A549 (cell line): ENCODE data around the gene ZBTB43. TPM values are rescaled to one million over a fixed set of nuclear protein-coding genes. Genes with fewer than 3 reads are reported as not detected.

ENCODE experiments used
- ATAC-seq, 2 experiments: fragments of 200-7000 bp in 1 of 2; fragments of >200 bp in 1 of 2; cut with Nextera tagmentation in 1 of 2; cut with Tn5 transposase in 1 of 2; 3 replicates each; pipeline versions ENCODE4 v1.8.0 to v1.9.1; 2018 to 2020; ENCODE audit warnings: mild to moderate bottlenecking in 1 of 2, moderate library complexity in 1 of 2
- CTCF ChIA-PET: fragments of 300-600 bp; sonication (Branson Sonifier 250); formaldehyde crosslinking; extraction: SDS; loops from one replicate; lab custom pipeline; 2021; ENCODE audit warnings: antibody characterized with exemption, inconsistent platforms; lab: Yijun Ruan, JAX
- POLR2A ChIA-PET: fragments of 350-600 bp; formaldehyde crosslinking; extraction: SDS; loops from one replicate; lab custom pipeline; 2021; ENCODE audit warnings: antibody characterized with exemption, inconsistent platforms; lab: Yijun Ruan, JAX
- DNase-seq, 2 experiments: peaks; one replicate each; pipeline versions ENCODE4 v3.0.0 to v3.0.0-alpha.2; 2011 to 2016; ENCODE audit warnings: low read depth in 1 of 2, low spot score in 1 of 2
- FAIRE-seq: peaks from 2 replicates; lab custom pipeline; 2011; peaks lifted over from hg19 to GRCh38; lab: Jason Lieb, UNC
- H3K27ac ChIP-seq, 2 experiments: fragments of >200 bp; sonication (Bioruptor Twin); formaldehyde crosslinking; 3 replicates each; pipeline ENCODE4 v1.5.1; 2016 to 2017
- H3K4me1 ChIP-seq: fragments of >200 bp; sonication (Bioruptor Twin); formaldehyde crosslinking; 3 replicates; pipeline ENCODE4 v1.6.1; 2016
- H3K4me2 ChIP-seq: fragments of >200 bp; sonication (Bioruptor Twin); formaldehyde crosslinking; 3 replicates; pipeline ENCODE4 v1.6.1; 2016
- H3K4me3 ChIP-seq: fragments of >200 bp; sonication (Bioruptor Twin); formaldehyde crosslinking; 3 replicates; pipeline ENCODE4 v1.5.1; 2016
- H3K9me3 ChIP-seq: fragments of >200 bp; sonication (Bioruptor Twin); formaldehyde crosslinking; 3 replicates; pipeline ENCODE4 v1.6.1; 2016
- CBX2 ChIP-seq: fragments of 200-600 bp; sonication (generic); IDR thresholded peaks from 2 replicates; pipeline ENCODE4 v1.6.1; 2016; ENCODE audit warnings: low read depth, mild to moderate bottlenecking, borderline replicate concordance
- CEBPB ChIP-seq, 2 experiments: fragments of >200 bp in 1 of 2; sonication (Bioruptor Twin) in 1 of 2; formaldehyde crosslinking in 1 of 2; IDR thresholded peaks; 2 replicates each; pipeline ENCODE4 v1.6.1; 2012 to 2016
- EHMT2 ChIP-seq: fragments of 200-600 bp; sonication (generic); IDR thresholded peaks from 2 replicates; pipeline ENCODE4 v1.6.1; 2016; ENCODE audit warnings: antibody characterized with exemption, low read depth, mild to moderate bottlenecking, moderate library complexity
- EP300 ChIP-seq, 2 experiments: fragments of >200 bp; sonication (Bioruptor Twin); formaldehyde crosslinking; IDR thresholded peaks; 2 replicates in 1 of 2; 3 replicates in 1 of 2; pipeline ENCODE4 v1.6.1; 2016 to 2017
- FOSB ChIP-seq: fragments of 250-450 bp; sonication (Bioruptor Pico); IDR thresholded peaks from 2 replicates; pipeline ENCODE4 v1.5.0; 2020; ENCODE audit warnings: mild to moderate bottlenecking, moderate library complexity
- FOXS1 ChIP-seq: fragments of 250-450 bp; sonication (Bioruptor Pico); IDR thresholded peaks from 2 replicates; pipeline ENCODE4 v1.5.0; 2020; ENCODE audit warnings: mild to moderate bottlenecking, moderate library complexity
- GATA3 ChIP-seq: IDR thresholded peaks from 2 replicates; pipeline ENCODE4 v1.6.1; 2012; ENCODE audit warnings: borderline replicate concordance
- HOXB13 ChIP-seq: fragments of 250-450 bp; sonication (Bioruptor Pico); IDR thresholded peaks from 2 replicates; pipeline ENCODE4 v1.5.0; 2020; ENCODE audit warnings: low read depth, mild to moderate bottlenecking, moderate library complexity
- JUN ChIP-seq, 2 experiments: fragments of >200 bp; sonication (Bioruptor Twin); formaldehyde crosslinking; IDR thresholded peaks; 2 replicates in 1 of 2; 3 replicates in 1 of 2; pipeline ENCODE4 v1.6.1; 2016 to 2017
- JUNB ChIP-seq: fragments of >200 bp; sonication (Bioruptor Twin); formaldehyde crosslinking; IDR thresholded peaks from 2 replicates; pipeline ENCODE4 v1.6.1; 2016
- KDM1A ChIP-seq: fragments of 200-600 bp; sonication (generic); IDR thresholded peaks from 2 replicates; pipeline ENCODE4 v1.6.1; 2016; ENCODE audit warnings: low read depth, mild to moderate bottlenecking
- KDM5A ChIP-seq: fragments of 200-600 bp; sonication (generic); IDR thresholded peaks from 2 replicates; pipeline ENCODE4 v1.6.1; 2016; ENCODE audit warnings: antibody characterized with exemption, mild to moderate bottlenecking
- MAFK ChIP-seq: fragments of 450-650 bp; IDR thresholded peaks from 2 replicates; pipeline ENCODE4 v1.6.1; 2014; ENCODE audit not compliant: partially characterized antibody
- MYC ChIP-seq: IDR thresholded peaks from 2 replicates; pipeline ENCODE4 v1.6.1; 2012; ENCODE audit warnings: mild to moderate bottlenecking, inconsistent platforms, low read length, improper control_type of control experiment, borderline replicate concordance
- POLR2A ChIP-seq: IDR thresholded peaks from 2 replicates; pipeline ENCODE4 v1.6.1; 2012; ENCODE audit warnings: mild to moderate bottlenecking, low read length
- RARB ChIP-seq: fragments of 250-450 bp; sonication (Bioruptor Pico); IDR thresholded peaks from 2 replicates; pipeline ENCODE4 v1.8.0; 2021; ENCODE audit warnings: mild to moderate bottlenecking, moderate library complexity
- SREBF2 ChIP-seq: fragments of 450-650 bp; IDR thresholded peaks from 2 replicates; pipeline ENCODE4 v1.6.1; 2014; ENCODE audit warnings: mild to moderate bottlenecking, moderate library complexity
- ZFP36 ChIP-seq: fragments of 450-650 bp; IDR thresholded peaks from 2 replicates; pipeline ENCODE4 v1.6.1; 2014; ENCODE audit warnings: borderline replicate concordance; ENCODE audit not compliant: partially characterized antibody
- ZNF302 ChIP-seq: fragments of 250-450 bp; sonication (Bioruptor Pico); IDR thresholded peaks from 2 replicates; pipeline ENCODE4 v1.9.0; 2021; ENCODE audit warnings: inconsistent platforms, mild to moderate bottlenecking, moderate library complexity
- WGBS: methylation state at CpG from one replicate; pipeline ENCODE4 v1.1.6; 2017; ENCODE audit errors: missing lambda C conversion rate; 5-methylcytosine and 5-hydroxymethylcytosine counted together
- polyA plus RNA-seq, 4 experiments: library from polyadenylated mRNA; depleted of rRNA in 3 of 4; stranded (reverse); fragments of >200 nt; fragmentation: RNase III in 1 of 4; extraction: RNeasy Plus Mini Kit Qiagen cat#74134 plus additional on column Dnase treatment in 1 of 4; gene quantifications; 2 replicates in 3 of 4; 3 replicates in 1 of 4; pipeline ENCODE4 v1.2.3, GENCODE V29; 2011 to 2017
- TF ChIP-seq, protein P1 (sequence below): IDR thresholded peaks from 2 replicates; pipeline ENCODE4 v1.6.1; 2012; ENCODE audit warnings: low read depth, borderline replicate concordance
- TF ChIP-seq, protein P2 (sequence below): fragments of 450-650 bp; IDR thresholded peaks from 2 replicates; pipeline ENCODE4 v1.6.1; 2014; ENCODE audit warnings: antibody characterized with exemption
- TF ChIP-seq, protein P3 (sequence below): fragments of 150-350 bp; IDR thresholded peaks from 2 replicates; pipeline ENCODE4 v1.6.1; 2014; ENCODE audit warnings: low read depth, mild to moderate bottlenecking, low read length
- TF ChIP-seq, protein P4 (sequence below): fragments of >200 bp; sonication (Bioruptor Twin); formaldehyde crosslinking; IDR thresholded peaks from 3 replicates; pipeline ENCODE4 v1.5.1; 2016
- TF ChIP-seq, protein P5 (sequence below): fragments of >200 bp; sonication (Bioruptor Twin); formaldehyde crosslinking; IDR thresholded peaks from 2 replicates; pipeline ENCODE4 v1.6.1; 2016

Gene ZBTB43
- polyA plus RNA-seq, 2 of the 4 experiments (the other 2 are of a cell fraction), result 7.7 to 11.7 TPM

DNA sequence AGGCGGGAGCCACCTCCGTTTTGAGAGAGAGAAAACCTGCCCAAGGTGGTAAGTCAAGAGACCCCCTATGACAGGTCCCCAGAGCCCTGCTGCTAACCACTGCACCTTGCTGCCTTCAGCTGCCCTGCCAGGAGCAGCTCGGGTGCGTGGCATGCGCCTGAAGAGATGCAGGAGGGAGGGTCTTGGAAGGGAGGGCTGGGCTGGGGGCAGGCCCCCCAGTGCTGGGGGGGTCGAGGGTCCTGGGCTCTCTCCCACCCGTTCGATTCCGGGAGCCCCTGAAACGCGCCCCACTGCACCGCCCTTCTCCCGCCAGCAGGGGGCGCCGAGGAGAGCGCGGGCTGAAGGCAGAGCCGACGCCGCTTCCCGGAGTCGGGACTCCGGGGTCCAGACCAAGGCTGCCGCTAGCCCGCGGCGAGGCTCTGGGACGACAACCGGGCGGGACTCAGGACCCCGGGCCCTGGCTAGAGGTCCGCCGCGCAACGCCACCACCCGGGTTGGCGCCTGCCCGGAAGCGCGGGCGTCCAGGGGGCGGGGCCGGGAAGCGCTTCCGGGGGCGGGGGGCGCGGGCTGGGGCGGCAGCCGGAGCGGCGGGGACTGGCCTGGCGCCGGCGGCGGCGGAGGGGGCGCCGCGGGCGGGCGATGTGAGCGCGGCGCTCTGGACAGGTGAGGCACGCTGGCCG, 55.4 kb downstream of the ZBTB43 start, which contains the start of gene ZBTB34 (continued):
- TF ChIP-seq EP300 (IDR thresholded peaks at IDR 0.05) (no peak), MYC (no peak), CBX2 (no peak), ZFP36 (no peak), KDM1A (no peak)
- TF ChIP-seq, protein P1, sequence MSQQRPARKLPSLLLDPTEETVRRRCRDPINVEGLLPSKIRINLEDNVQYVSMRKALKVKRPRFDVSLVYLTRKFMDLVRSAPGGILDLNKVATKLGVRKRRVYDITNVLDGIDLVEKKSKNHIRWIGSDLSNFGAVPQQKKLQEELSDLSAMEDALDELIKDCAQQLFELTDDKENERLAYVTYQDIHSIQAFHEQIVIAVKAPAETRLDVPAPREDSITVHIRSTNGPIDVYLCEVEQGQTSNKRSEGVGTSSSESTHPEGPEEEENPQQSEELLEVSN, result no peak
- TF ChIP-seq, protein P2, sequence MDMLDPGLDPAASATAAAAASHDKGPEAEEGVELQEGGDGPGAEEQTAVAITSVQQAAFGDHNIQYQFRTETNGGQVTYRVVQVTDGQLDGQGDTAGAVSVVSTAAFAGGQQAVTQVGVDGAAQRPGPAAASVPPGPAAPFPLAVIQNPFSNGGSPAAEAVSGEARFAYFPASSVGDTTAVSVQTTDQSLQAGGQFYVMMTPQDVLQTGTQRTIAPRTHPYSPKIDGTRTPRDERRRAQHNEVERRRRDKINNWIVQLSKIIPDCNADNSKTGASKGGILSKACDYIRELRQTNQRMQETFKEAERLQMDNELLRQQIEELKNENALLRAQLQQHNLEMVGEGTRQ, result no peak
- TF ChIP-seq, protein P3, sequence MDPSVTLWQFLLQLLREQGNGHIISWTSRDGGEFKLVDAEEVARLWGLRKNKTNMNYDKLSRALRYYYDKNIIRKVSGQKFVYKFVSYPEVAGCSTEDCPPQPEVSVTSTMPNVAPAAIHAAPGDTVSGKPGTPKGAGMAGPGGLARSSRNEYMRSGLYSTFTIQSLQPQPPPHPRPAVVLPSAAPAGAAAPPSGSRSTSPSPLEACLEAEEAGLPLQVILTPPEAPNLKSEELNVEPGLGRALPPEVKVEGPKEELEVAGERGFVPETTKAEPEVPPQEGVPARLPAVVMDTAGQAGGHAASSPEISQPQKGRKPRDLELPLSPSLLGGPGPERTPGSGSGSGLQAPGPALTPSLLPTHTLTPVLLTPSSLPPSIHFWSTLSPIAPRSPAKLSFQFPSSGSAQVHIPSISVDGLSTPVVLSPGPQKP, result no peak

DNA sequence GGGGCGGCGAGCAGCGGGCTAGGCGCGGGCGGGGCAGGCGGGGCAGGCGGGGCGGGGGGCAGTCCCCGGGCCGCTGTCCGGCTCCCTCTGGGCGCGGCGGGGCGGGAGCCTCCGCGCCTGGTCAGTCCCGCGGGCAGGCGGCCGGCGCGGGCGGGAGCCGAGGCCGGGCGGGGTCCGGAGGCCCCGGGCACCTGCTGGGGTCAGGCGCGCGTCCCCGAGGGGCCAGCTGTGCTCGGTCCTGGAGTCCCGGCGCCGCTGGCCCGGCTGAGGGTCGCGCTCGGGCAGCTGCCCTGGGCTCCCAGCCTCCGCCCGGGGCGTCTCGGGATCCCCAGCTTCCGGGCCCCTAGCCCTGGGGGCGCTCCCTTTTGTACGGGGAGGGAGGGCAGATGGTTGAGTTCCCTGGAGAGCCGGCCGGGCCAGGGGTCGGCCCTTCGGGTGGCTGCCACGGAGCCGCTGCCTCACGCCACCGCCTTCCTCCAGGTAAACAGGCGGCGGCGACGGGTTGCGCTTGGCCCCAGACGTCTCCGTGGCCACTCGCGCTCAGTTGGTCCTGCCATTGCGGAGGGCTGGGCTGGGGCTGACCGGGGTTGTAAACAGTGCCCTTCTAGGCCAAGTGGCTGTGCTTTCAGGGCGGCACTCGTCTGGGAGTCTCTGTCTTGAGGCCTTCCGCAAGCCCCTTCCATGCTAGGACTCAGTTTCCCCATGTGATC, 56.1 kb downstream of the ZBTB43 start:
- H3K4me1 ChIP-seq, result peaks cover 18% of the 10 kb centered on the region
- H3K4me2 ChIP-seq, result peak overlapping the region; percentile 99
- H3K9me3 ChIP-seq, result no peaks in the 10 kb centered on the region
- DNase-seq (no peak), ATAC-seq (peak; percentile 71 to 73), FAIRE-seq (no peak)
- ChIA-PET CTCF (interaction anchor here (0.6 to 5.1 kb wide), 4 partner anchors 8 to 50 kb away, joined by 3 to 36 read pairs (median 16); no protein-coding TSS in a partner anchor), POLR2A (no interaction called here)
- H3K4me3 ChIP-seq, result peak overlapping the region; percentile 75
- WGBS, result 3% methylated on average over 7 of the region's 71 CpGs
- peak overlapping the region; percentile 97 to 98 for H3K27ac ChIP-seq
- 0 out of 5 replicates have a peak, but pooled peaks of 1 of the 2 experiments have one; percentile 18 for TF ChIP-seq JUN (IDR thresholded peaks at IDR 0.05)
- no peak for TF ChIP-seq JUNB
- TF ChIP-seq, all 56 proteins: peak for 1

DNA sequence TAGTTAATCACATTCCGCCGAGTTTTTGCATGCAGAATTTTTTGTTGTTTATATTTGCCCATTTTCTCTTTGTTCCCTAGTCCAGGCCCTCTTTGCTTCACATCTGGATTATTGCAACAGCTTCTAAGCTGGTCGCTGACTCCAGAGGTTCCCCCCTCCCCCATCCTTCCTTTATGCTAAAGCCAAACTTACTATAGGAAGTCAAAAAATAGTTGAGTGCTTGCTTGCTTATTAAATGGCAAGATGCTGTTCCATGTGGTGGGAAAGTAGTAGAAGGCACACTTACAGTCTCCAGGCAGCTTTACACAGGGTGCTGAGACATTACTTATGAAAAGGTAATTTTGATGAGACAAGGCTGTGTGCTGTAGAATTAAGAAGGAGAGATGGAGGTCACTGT, 56.9 kb downstream of the ZBTB43 start:
- H3K4me3 ChIP-seq, result peak overlapping the region; percentile 75
- WGBS, result 37% methylated on average over 3 of the region's 3 CpGs
- TF ChIP-seq POLR2A (no peak), MYC (no peak), HOXB13 (CRISPR knock-in tag) (no peak), RARB (no peak), FOSB (no peak), CBX2 (no peak), GATA3 (no peak), EHMT2 (no peak), ZNF302 (CRISPR knock-in tag) (no peak), EP300 (IDR thresholded peaks at IDR 0.05) (no peak), SREBF2 (no peak), KDM5A (no peak), MAFK (no peak), FOXS1 (CRISPR knock-in tag) (no peak), KDM1A (no peak), CEBPB (IDR thresholded peaks at IDR 0.05) (no peak)
- TF ChIP-seq, protein P3, result no peak
- TF ChIP-seq, protein P4, sequence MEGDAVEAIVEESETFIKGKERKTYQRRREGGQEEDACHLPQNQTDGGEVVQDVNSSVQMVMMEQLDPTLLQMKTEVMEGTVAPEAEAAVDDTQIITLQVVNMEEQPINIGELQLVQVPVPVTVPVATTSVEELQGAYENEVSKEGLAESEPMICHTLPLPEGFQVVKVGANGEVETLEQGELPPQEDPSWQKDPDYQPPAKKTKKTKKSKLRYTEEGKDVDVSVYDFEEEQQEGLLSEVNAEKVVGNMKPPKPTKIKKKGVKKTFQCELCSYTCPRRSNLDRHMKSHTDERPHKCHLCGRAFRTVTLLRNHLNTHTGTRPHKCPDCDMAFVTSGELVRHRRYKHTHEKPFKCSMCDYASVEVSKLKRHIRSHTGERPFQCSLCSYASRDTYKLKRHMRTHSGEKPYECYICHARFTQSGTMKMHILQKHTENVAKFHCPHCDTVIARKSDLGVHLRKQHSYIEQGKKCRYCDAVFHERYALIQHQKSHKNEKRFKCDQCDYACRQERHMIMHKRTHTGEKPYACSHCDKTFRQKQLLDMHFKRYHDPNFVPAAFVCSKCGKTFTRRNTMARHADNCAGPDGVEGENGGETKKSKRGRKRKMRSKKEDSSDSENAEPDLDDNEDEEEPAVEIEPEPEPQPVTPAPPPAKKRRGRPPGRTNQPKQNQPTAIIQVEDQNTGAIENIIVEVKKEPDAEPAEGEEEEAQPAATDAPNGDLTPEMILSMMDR, result no peak
- TF ChIP-seq, protein P5, sequence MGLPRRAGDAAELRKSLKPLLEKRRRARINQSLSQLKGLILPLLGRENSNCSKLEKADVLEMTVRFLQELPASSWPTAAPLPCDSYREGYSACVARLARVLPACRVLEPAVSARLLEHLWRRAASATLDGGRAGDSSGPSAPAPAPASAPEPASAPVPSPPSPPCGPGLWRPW, result no peak
- no peak for ATAC-seq
- H3K4me2 ChIP-seq, result peak overlapping the region; percentile 99
- CTCF ChIA-PET, result interaction anchor here (4.3 kb wide), 1 partner anchor 11 kb away, joined by 36 read pairs; no protein-coding TSS in a partner anchor
- no peak for FAIRE-seq
- DNase-seq, result no peak
- H3K4me1 ChIP-seq, result peaks cover 18% of the 10 kb centered on the region
- POLR2A ChIA-PET, result no interaction called here
- no peaks in the 10 kb centered on the region for H3K9me3 ChIP-seq
- H3K27ac ChIP-seq, result peak overlapping the region; percentile 97 to 98; a peak in 3 of 6 replicates
